Activated CD8-positive, alpha-beta memory T cell treated with anti-CD3 and anti-CD28 coated beads for 1 hour (primary cell): ENCODE results near the gene CHTF18.

ENCODE experiments used
- DNase-seq, 2 donors: peaks; one replicate each; pipeline ENCODE4 v3.0.0-alpha.2; 2020; ENCODE audit warnings: low read depth in 1 of 2; ENCODE audit errors: extremely low read depth in 1 of 2

CHTF18 gene

DNA sequence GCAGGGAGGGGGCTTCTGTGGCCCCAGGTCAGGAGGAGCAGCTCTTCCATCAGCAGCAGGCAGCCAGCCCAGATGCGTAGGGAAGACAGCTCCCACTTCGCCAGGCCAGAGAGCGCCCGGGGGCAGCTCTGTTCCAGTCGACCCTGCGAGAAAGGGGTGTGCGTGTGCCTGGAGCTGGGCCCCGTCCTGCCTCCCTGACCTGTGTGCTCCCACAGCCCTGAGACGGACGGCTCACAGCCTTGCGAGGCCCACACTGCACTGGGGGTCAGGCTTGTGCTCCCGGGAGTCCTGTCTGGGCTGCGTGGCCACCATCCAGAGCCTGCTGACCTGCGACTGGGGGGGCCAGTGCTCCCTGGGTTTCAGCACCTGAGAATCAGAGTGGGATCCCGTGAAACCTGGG, 28.4 kb upstream of the CHTF18 start:
- no peak for DNase-seq

DNA sequence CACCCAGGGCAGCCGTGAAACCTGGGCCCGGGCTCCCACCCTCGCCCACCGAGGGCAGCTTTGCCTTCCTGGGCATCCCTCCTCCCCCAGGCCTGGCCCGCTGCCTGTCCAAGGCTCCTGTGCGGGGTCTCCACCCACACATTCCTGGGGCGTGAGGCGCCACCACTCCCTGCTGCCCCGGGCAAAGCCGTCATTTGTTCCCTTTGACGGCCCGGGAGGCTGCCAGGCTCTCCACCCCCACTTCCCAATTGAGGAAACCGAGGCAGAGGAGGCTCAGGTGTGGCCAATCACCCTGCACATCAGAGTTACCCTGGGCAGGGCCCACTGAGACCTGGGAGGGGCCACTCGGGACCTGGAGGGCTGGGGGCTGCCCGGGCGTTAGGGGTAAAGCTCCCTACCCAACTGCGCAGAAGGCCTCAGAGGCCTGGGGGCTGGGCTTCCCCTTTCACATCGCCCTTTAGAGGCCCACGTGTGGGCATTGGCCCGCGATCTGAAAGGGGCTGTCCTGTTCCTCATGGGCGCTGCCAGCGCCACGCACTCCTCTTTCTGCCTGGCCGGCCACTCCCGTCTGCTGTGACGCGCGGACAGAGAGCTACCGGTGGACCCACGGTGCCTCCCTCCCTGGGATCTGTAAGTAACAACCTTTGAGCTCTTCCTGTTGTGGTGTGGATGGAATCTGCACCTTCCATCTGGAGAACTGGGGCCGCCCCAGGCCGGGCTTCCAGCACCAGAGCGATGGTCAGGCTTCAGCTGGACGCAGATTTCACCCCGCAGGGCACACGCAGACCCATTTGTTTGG, 27.7 kb upstream of the CHTF18 start, which contains the start of gene MSLN:
MSLN (plus strand) TSS at position 190 of the 799 bp plus-strand sequence. CDS start 1,947 bp downstream, outside the sequence.
- DNase-seq, result no peak

DNA sequence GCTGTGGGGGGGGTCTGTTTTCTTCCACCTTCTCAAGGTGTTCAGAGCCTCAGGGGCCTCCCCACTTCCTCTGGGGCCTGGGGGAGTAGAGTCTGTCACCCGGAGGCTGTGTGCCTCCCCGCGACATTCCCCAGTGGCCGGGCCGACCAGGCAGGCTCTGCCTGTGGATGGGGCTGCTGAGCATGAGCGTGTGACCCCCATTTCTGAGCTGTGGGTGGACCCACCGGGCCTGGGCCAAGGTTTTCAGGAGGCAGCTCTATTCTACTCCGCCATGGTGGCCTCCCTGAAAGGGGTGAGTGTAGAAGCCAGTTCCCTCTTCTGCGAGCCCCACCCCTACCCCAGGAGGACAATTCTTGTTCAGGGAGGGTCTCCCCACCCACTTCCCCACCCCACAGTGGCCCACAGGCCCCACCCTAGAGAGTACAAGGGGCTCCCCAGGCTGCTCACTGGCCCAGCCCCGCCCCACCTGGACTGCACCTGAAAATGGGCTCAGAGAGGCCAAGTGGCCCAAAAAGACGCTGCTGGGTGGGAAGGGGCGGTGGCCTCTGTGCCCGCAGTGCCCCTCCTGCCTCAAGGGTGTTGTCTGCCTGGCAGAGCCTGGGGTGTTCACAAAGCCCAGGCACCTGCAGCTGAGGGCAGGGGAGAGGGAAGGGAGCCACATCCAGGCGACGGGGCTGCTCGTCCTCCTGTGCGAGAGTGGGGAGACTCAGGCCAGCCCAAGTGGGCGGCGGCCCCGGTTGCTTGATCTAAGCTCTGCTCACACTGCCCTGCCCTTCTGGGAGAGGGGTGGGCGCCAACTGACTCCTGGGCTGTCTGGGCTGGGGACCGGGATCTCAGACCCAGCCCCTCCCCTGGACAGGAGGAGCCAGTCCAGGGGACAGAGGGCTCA, 26.6 kb upstream of the CHTF18 start:
- DNase-seq, result no peak

DNA sequence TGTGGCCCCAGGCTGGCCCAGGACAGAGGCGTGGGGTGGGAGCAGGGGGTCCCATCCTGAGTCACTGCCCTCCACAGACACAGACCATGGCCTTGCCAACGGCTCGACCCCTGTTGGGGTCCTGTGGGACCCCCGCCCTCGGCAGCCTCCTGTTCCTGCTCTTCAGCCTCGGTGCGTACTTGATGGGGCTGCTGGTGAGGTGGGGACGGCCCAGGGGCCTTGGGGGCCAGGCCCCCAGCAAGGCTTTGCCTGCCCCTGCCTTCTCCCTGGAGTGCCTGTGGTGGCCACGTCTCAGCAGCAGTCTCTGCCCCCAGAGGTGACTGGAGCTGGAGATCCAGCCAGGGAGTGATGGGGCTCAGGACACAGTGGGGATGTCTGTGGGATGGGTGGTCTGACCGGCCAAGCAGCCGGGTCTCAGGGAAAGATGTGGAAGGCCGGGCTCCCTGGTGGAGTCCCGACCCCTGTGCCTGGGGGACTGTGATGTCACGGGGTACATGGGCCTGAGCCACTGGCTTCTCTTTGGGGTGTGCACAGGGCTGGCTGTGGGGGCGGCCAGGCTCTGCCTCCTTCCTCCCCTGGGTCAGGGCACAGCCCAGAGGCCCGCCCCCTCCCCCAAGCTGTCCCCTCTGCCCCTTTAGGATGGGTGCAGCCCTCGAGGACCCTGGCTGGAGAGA, 25.7 kb upstream of the CHTF18 start:
- no peak for DNase-seq

DNA sequence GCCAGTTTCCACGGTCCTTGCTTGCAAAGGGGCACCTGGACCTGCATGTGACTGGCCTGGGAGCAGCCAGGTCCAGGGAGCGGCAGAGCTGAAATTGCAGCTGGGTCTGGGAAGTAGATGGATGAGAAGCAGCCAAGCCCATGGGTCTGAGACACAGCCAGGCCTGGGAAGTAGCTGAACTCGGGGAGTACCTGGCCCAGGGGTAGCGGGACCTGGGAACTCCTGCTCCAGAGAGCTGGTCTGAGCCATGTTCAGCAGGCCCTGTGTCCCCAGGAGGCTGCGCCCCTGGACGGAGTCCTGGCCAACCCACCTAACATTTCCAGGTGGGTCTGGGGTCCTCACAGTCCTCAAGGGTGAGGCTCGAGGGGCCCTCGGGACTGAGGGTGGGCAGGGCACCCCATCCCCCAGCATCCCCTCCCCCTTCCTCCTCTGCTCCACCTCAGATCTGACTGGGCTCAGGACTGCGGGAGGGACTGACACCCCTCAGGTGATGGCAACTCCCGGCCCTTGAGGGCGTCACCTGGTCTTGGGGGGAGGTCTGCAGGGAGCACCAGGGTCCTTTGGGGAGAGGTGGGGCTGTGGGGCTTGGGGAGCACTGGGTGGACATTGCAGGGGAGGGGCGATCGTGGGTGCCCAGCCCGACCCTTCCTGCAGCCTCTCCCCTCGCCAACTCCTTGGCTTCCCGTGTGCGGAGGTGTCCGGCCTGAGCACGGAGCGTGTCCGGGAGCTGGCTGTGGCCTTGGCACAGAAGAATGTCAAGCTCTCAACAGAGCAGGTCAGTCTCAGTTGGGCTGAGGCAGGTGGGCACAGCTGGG, 24.8 kb upstream of the CHTF18 start:
- DNase-seq, result no peak

DNA sequence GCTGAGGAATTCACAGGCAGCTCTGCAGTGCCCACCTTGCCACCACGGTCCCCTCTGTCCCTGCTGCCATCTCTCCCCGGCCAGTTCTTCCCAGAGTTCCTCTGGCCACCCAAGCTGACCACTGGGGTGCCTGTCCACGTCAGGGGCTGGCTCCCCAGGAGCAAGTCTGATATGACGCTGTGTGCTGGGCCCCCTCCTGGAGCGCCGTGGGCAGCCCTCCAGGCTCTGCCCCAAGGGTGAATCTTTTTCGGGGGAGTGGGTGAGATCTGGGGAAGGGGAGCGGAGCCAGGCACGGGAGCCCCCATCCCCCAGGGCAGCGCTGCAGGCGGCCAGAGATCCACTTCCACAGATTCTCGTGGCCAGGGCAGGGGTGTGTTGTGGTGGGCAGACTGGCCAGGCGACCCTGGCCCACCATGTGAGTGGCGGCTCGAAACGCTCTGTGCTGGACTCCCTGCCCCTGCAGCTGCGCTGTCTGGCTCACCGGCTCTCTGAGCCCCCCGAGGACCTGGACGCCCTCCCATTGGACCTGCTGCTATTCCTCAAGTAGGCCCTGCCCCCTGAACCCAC, 24.2 kb upstream of the CHTF18 start:
- no peak for DNase-seq

DNA sequence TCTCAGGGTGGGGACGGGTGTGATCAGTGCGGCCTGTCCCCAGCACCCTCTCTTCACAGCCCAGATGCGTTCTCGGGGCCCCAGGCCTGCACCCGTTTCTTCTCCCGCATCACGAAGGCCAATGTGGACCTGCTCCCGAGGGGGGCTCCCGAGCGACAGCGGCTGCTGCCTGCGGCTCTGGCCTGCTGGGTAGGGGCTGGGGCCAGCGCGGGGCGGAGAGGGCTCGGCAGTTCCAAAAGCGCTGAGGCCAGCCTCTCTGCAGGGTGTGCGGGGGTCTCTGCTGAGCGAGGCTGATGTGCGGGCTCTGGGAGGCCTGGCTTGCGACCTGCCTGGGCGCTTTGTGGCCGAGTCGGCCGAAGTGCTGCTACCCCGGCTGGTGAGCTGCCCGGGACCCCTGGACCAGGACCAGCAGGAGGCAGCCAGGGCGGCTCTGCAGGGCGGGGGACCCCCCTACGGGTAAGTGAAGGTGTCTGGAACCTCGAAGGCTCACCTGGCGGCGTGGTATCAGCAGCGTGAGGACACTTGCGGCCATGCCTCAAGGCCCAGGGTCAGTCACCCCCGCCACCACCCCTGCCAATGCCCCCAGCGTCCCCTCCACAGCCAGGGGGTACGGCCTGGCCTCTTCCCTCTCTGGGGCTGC, 23.5 kb upstream of the CHTF18 start:
- DNase-seq, result no peak

DNA sequence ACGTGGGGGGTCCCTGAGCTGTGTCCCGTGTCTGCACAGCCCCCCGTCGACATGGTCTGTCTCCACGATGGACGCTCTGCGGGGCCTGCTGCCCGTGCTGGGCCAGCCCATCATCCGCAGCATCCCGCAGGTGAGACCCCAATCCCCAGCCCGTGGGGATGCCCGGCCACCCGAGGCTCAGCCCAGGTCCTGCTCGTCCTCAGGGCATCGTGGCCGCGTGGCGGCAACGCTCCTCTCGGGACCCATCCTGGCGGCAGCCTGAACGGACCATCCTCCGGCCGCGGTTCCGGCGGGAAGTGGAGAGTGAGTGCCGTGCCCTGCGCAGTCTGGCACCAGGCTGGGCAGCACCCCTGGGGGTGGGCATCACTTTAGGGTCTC, 22.9 kb upstream of the CHTF18 start:
- DNase-seq, result no peak

DNA sequence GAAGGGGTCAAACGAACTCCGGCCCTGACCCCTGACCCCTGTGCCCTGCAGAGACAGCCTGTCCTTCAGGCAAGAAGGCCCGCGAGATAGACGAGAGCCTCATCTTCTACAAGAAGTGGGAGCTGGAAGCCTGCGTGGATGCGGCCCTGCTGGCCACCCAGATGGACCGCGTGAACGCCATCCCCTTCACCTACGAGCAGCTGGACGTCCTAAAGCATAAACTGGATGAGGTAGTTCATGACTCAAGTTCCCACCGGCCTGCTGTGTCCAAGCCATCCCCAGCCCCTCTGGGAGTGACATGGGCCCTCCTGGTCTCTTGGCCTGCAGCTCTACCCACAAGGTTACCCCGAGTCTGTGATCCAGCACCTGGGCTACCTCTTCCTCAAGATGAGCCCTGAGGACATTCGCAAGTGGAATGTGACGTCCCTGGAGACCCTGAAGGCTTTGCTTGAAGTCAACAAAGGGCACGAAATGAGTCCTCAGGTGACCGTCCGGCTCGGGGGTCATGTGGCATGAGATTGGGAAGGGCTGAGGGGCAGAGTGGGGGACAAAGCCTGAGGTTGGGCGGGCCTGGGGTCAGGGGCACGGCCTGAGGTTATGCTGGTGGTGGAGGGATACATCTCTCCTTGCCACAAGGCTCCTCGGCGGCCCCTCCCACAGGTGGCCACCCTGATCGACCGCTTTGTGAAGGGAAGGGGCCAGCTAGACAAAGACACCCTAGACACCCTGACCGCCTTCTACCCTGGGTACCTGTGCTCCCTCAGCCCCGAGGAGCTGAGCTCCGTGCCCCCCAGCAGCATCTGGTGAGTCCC, 22.2 kb upstream of the CHTF18 start:
- DNase-seq, result no peak

DNA sequence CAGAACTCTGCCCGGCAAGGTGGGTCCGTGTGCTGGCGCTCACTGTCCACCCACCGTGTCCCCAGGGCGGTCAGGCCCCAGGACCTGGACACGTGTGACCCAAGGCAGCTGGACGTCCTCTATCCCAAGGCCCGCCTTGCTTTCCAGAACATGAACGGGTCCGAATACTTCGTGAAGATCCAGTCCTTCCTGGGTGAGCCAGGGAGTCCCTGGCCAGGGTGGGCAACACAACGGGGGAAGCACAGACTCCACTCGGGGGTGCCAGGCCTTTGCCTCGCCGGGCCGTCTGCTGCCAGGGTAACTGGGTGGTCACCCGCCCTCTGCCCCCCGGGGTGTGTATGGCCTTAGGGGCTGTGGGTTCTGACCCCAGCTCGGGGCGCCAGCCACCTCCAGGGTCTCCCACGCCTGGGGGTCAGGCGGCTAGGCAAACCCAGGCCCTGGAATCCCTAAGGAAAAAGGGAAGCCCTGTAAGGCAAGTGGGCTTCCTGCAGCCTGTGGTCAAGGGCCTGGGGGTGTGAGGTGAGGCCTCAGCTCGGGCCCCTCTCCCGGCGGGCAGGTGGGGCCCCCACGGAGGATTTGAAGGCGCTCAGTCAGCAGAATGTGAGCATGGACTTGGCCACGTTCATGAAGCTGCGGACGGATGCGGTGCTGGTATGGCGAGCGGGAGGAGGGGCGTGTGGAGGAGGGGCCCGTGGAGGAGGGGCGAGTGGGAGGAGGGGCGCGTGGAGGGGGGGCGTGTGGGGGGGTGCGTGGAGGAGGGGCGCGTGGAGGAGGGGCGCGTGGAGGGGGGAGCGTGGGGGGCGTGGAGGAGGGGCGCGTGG, 21.4 kb upstream of the CHTF18 start:
- DNase-seq, result no peak

DNA sequence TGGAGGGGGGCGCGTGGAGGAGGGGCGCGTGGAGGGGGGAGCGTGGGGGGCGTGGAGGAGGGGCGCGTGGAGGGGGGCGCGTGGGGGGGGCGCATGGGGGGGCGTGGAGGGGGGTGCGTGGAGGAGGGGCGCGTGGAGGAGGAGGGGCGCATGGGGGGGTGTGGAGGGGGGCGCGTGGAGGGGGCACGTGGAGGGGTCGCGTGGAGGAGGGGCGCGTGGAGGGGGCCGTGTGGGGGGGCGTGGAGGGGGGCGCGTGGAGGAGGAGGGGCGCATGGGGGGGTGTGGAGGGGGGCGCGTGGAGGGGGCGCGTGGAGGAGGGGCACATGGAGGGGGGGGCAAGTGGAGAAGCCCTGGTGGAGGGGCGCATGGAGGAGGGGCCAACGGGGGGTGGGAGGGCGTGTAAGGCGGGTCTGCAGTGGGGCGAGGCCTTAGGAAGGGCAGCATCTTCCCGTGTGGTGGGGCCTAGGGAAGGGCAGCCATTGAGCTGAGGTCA, 20.6 kb upstream of the CHTF18 start:
- no peak for DNase-seq

DNA sequence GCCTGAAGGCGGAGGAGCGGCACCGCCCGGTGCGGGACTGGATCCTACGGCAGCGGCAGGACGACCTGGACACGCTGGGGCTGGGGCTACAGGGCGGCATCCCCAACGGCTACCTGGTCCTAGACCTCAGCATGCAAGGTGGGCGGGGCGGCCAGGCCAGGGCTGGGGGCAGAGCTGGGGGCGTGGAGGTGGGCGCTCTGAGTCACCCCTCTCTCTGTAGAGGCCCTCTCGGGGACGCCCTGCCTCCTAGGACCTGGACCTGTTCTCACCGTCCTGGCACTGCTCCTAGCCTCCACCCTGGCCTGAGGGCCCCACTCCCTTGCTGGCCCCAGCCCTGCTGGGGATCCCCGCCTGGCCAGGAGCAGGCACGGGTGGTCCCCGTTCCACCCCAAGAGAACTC, 20.0 kb upstream of the CHTF18 start:
- no peak for DNase-seq

DNA sequence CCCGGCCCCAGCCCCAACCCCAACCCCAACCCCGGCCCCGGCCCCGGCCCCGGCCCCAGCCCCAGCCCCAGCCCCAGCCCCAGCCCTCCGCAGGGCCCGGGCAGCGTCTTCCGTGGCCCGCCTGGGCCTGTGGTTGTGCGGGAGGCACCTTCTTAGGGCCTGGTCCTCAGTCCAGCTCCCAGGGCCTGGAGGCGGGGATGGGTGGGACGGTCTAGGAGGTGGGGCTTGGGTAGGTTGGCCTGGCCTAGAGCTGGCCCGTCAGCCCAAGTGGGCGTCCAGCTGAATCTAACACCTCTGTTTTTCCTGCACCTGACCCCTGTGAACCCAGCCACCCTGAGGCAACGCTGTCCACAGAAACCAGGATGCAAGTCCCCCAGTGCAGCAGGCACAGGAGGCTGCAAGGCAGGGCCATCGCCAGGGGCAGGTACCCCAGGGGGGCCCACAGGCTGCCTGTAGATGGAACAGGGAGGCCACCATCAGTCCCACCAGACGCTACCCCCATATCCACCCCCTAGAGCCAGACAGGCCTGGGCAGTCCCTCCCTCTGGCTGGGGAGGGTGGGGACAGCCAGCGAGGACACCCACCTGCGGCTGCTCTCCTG, 19.1 kb upstream of the CHTF18 start:
- DNase-seq, result no peak

DNA sequence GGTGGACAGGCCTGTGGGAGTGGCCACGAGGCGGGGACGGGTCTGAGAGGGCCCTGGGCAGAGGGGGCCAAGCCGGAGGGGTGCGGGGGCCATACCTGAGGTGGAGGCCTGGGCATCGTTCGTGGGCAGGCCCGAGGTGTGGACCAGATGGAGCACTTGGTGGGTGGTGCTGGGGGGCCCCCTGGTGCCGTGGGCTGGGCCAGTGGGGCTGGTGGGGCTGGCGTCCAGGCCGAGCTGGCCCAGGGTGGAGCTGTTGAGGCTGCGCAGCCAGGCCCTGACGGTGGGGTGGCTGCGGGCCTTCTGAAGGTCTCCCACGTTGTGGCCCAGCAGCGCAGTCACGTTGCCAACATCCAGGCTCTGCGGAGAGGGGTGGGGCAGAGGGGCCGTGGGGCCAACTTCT, 18.5 kb upstream of the CHTF18 start:
- no peak for DNase-seq

DNA sequence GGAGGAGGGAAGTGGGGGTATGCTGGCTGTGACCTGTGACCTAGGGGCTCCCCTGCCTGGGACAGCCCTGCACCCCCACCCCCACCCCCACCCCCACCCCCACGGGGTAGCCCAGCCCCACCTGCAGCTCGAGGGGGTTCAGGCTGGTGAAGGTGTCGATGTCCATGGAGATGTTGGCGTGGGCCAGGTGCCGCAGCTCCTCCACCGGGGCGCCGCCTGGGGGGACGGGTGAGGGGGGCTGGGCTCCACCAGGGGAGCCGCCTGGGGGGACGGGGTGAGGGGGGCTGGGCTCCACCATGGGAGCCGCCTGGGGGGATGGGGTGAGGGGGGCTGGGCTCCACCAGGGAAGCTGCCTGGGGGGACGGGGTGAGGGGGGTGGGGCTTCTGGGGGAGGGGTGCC, 18.0 kb upstream of the CHTF18 start:
- no peak for DNase-seq

DNA sequence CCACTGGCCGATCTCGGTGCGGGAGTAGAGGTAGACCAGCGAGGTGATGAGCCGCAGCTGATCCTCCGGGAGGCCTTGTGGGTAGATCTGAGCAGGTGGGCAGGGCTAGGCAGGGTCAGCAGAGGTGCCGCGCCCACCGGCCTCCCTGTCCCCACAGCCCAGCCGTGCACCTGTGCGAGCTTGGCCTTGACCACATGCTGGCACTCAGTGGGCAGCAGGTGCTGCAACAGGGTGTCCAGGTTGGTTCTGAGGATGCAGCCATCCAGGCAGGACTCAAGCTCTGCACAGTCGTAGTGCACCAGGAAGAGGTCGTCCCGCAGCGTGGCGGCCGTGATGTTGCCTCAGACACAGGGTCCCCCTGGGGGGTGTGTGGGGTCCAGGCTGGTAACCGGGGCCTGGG, 15.5 kb upstream of the CHTF18 start:
- DNase-seq, result no peak
